Upper lobe of right lung (tissue), 1 donor: ENCODE data around the gene RNU11. TPM values are rescaled to one million over a fixed set of nuclear protein-coding genes. Genes with fewer than 3 reads are reported as not detected.
"Not testable (repeated sequence)": the region's sequence is repeated elsewhere in the genome, so short reads cannot be mapped to it uniquely, and the experiment has no call there.

ENCODE experiments used
- ATAC-seq: fragments of 200-7000 bp; cut with Tn5 transposase; one replicate; pipeline ENCODE4 v1.9.1; 2020; ENCODE audit warnings: mild to moderate bottlenecking, moderate library complexity
- DNase-seq: peaks from one replicate; pipeline ENCODE4 v3.0.0-alpha.2; 2020
- H3K27ac ChIP-seq: fragments of 200-600 bp; one replicate; pipeline ENCODE4 v1.8.0; 2022
- H3K27me3 ChIP-seq: fragments of 200-600 bp; one replicate; pipeline ENCODE4 v1.8.0; 2022; ENCODE audit warnings: mild to moderate bottlenecking
- H3K36me3 ChIP-seq: fragments of 200-600 bp; one replicate; pipeline ENCODE4 v1.8.0; 2022
- H3K4me1 ChIP-seq: fragments of 200-600 bp; one replicate; pipeline ENCODE4 v1.8.0; 2022
- H3K4me3 ChIP-seq: fragments of 200-600 bp; one replicate; pipeline ENCODE4 v1.8.0; 2022; ENCODE audit warnings: mild to moderate bottlenecking
- H3K9me3 ChIP-seq: fragments of 200-600 bp; one replicate; pipeline ENCODE4 v1.8.0; 2022
- intact Hi-C: fragments of 100-400 bp; cut with DNase I; formaldehyde crosslinking; loops from one replicate; pipeline ENCODE4 v1.11.0; 2022
- total RNA-seq: library from RNA; stranded (reverse); fragmentation: NEBNext Ultra II Directional; extraction: Animal tissue kit (Norgen Biotek cat#: 25700); gene quantifications from one replicate; pipeline ENCODE4 v1.2.1, GENCODE V29; 2021
- TF ChIP-seq, protein P1 (sequence below): fragments of 200-600 bp; IDR thresholded peaks from one replicate; pipeline ENCODE4 v1.8.0; 2022; ENCODE audit warnings: antibody characterized with exemption
- donor health status: DM: no; HTN: yes; CAD: no; lungs with severe emphysema.

Gene RNU11
- total RNA-seq, 1 donor from 2014 or later: not detected

DNA sequence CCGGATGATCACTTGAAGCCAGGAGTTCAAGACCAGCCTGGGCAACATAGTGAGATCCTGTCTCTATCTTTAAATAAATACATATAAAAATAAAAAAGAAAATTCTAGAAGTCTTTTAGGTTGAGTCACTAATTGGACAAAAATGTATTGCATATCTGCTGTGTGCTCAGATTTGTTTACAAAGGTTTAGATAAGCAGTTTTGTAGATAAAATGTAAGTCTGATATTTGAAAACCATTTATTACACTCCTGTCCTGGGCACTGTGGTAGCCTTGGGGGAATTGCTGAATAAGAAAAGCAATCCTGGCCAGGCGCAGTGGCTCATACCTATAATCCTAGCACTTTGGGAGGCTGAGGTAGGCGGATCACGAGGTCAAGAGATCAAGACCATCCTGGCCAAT, 31.8 kb downstream of the RNU11 start:
- no peak for DNase-seq

GRCh38 chr1:28682840-28683239, 34.4 kb downstream of the RNU11 start:
- Histone ChIP-seq H3K4me3 (no peak overlapping the region), H3K27me3 (no peaks in the 10 kb centered on the region), H3K4me1 (no peaks in the 10 kb centered on the region), H3K9me3 (no peaks in the 10 kb centered on the region), H3K36me3 (peaks cover 28% of the 10 kb centered on the region), H3K27ac (no peak overlapping the region)
- DNase-seq: no peak
- intact Hi-C loops: no loop called here
- no peak for ATAC-seq
- TF ChIP-seq, protein P1, sequence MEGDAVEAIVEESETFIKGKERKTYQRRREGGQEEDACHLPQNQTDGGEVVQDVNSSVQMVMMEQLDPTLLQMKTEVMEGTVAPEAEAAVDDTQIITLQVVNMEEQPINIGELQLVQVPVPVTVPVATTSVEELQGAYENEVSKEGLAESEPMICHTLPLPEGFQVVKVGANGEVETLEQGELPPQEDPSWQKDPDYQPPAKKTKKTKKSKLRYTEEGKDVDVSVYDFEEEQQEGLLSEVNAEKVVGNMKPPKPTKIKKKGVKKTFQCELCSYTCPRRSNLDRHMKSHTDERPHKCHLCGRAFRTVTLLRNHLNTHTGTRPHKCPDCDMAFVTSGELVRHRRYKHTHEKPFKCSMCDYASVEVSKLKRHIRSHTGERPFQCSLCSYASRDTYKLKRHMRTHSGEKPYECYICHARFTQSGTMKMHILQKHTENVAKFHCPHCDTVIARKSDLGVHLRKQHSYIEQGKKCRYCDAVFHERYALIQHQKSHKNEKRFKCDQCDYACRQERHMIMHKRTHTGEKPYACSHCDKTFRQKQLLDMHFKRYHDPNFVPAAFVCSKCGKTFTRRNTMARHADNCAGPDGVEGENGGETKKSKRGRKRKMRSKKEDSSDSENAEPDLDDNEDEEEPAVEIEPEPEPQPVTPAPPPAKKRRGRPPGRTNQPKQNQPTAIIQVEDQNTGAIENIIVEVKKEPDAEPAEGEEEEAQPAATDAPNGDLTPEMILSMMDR: no peak

More for the DNA sequence above, 31.8 kb downstream of the RNU11 start:
- ATAC-seq: no peak
- H3K27me3 ChIP-seq: no peaks in the 10 kb centered on the region
- no peak overlapping the region for H3K4me3 ChIP-seq
- H3K27ac ChIP-seq: no peak overlapping the region
- intact Hi-C loops: no loop called here
- H3K9me3 ChIP-seq: no peaks in the 10 kb centered on the region
- no peaks in the 10 kb centered on the region for H3K4me1 ChIP-seq
- H3K36me3 ChIP-seq: peaks cover 19% of the 10 kb centered on the region
- TF ChIP-seq, protein P1: no peak

GRCh38 chr1:28684937-28685336, 36.5 kb downstream of the RNU11 start:
- Histone ChIP-seq H3K4me1 (no peaks in the 10 kb centered on the region), H3K4me3 (no peak overlapping the region), H3K9me3 (no peaks in the 10 kb centered on the region), H3K27ac (no peak overlapping the region), H3K36me3 (peaks cover 29% of the 10 kb centered on the region), H3K27me3 (no peaks in the 10 kb centered on the region)
- ATAC-seq (no peak), DNase-seq (no peak)
- intact Hi-C loops: no loop called here
- TF ChIP-seq, protein P1: no peak

GRCh38 chr1:28691627-28692026, 43.2 kb downstream of the RNU11 start:
- H3K4me3 ChIP-seq, intact Hi-C loops, H3K27ac ChIP-seq, H3K4me1 ChIP-seq, H3K27me3 ChIP-seq, ATAC-seq, H3K9me3 ChIP-seq, DNase-seq: not testable (repeated sequence)
- H3K36me3 ChIP-seq: peaks cover 55% of the 10 kb centered on the region

Other genes with a start within 250 kb of the RNU11 start
- gene RCC1, start 142.6 kb upstream of the RNU11 start, total RNA-seq: 27.9 TPM
- 24.5 TPM for gene TRNAU1AP, start 95.5 kb upstream of the RNU11 start, total RNA-seq
- 5.5 TPM for gene RAB42, start 56.3 kb upstream of the RNU11 start, total RNA-seq
- gene TAF12, start 5.5 kb upstream of the RNU11 start, total RNA-seq: 21.0 TPM
- 12.9 TPM for gene GMEB1, start 20.2 kb downstream of the RNU11 start, total RNA-seq
- gene YTHDF2, start 88.3 kb downstream of the RNU11 start, total RNA-seq: 65.8 TPM
- not detected for gene OPRD1, start 163.6 kb downstream of the RNU11 start, total RNA-seq